Ectodermal cell (in vitro differentiated cells): ENCODE data around the gene ANKRD16.
"Not testable (repeated sequence)": the region's sequence is repeated elsewhere in the genome, so short reads cannot be mapped to it uniquely, and the experiment has no call there.

ENCODE experiments used
- H3K27ac ChIP-seq: 2 replicates; pipeline ENCODE4 v1.7.0; 2013; ENCODE audit warnings: mild to moderate bottlenecking, low read depth, low read length; ENCODE audit not compliant: insufficient read depth, poor library complexity, severe bottlenecking
- H3K27me3 ChIP-seq: 2 replicates; pipeline ENCODE4 v1.7.0; 2013; ENCODE audit warnings: mild to moderate bottlenecking, low read length; ENCODE audit not compliant: insufficient read depth, control insufficient read depth, poor library complexity, severe bottlenecking
- H3K36me3 ChIP-seq: one replicate; pipeline ENCODE4 v1.7.0; 2013; ENCODE audit warnings: low read length; ENCODE audit not compliant: control insufficient read depth, insufficient read depth
- H3K4me1 ChIP-seq: one replicate; pipeline ENCODE4 v1.7.0; 2013; ENCODE audit warnings: low read length; ENCODE audit not compliant: control insufficient read depth, insufficient read depth
- H3K4me3 ChIP-seq: 2 replicates; pipeline ENCODE4 v1.7.0; 2013; ENCODE audit warnings: low read depth, low read length, control low read depth; ENCODE audit not compliant: insufficient read depth
- H3K9me3 ChIP-seq: 2 replicates; pipeline ENCODE4 v1.7.0; 2013; ENCODE audit warnings: mild to moderate bottlenecking, low read length, moderate library complexity; ENCODE audit not compliant: control insufficient read depth
- WGBS, 2 experiments: methylation state at CpG; one replicate each; pipeline ENCODE4 v1.1.7; 2013; ENCODE audit warnings: missing lambda C conversion rate in 2 of 2; 5-methylcytosine and 5-hydroxymethylcytosine counted together

The ANKRD16 gene

DNA sequence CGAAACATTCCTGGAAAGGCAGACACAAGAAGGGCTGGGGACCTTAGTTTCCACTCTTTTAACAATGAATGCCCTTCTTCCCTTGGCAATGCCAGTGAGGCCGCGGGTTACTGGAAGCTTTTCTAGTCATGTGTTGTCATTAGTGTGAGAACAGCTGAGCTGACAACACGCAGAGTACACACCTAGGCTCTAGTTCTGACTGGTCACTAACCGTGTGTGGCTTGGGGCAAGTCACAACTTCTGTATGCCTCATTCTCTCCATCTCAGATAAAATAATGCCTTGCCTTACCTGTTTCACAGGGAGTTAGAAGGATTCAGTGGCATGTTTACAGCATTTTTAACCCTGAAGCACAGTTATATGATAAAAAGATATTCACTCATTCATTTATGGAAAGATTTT is 32.1 kb upstream of the ANKRD16 start:
- H3K27me3 ChIP-seq: no peaks in the 10 kb centered on the region
- peaks cover 58% of the 10 kb centered on the region for H3K36me3 ChIP-seq
- no peak overlapping the region for H3K27ac ChIP-seq
- no peaks in the 10 kb centered on the region for H3K4me1 ChIP-seq
- no peaks in the 10 kb centered on the region for H3K9me3 ChIP-seq
- H3K4me3 ChIP-seq: no peak overlapping the region
- 93 to 98% methylated on average over 4 to 5 of the region's 5 CpGs for WGBS, 2 experiments

GRCh38 chr10:5919568-5919967 is 29.9 kb upstream of the ANKRD16 start:
- Histone ChIP-seq H3K27me3 (no peaks in the 10 kb centered on the region), H3K27ac (no peak overlapping the region), H3K36me3 (peaks cover 65% of the 10 kb centered on the region), H3K4me3 (no peak overlapping the region), H3K9me3 (no peaks in the 10 kb centered on the region), H3K4me1 (no peaks in the 10 kb centered on the region)
- 96% methylated on average over 7 of the region's 7 CpGs for WGBS, 2 experiments

GRCh38 chr10:5918763-5919162 is 29.1 kb upstream of the ANKRD16 start:
- H3K4me3 ChIP-seq: no peak overlapping the region
- H3K27me3 ChIP-seq: no peaks in the 10 kb centered on the region
- H3K36me3 ChIP-seq: peaks cover 64% of the 10 kb centered on the region
- 93 to 95% methylated on average over 4 of the region's 4 CpGs for WGBS, 2 experiments
- H3K27ac ChIP-seq: no peak overlapping the region
- H3K9me3 ChIP-seq: no peaks in the 10 kb centered on the region
- no peaks in the 10 kb centered on the region for H3K4me1 ChIP-seq

DNA sequence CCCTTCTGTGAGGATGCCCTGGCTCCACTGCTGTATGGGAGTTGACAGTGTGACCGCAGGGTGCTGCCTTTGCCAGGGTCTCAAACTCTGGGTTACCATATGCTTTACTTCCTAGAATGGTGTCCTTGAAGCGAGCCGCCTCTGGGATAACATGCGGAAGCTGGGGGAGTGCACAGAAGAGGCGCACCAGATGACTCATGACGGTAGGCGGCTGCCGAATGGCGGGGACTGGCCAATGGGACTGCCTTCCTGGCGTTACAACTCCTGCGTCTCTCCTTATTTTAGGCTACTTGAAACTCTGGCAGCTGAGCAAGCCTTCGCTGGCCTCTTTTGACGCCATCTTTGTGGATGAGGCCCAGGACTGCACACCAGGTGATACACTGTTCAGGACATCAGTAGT is 27.6 kb upstream of the ANKRD16 start:
- H3K9me3 ChIP-seq: no peaks in the 10 kb centered on the region
- no peak overlapping the region for H3K27ac ChIP-seq
- H3K4me1 ChIP-seq: no peaks in the 10 kb centered on the region
- H3K27me3 ChIP-seq: no peaks in the 10 kb centered on the region
- WGBS, 2 experiments: 96 to 97% methylated on average over 13 of the region's 13 CpGs
- peaks cover 58% of the 10 kb centered on the region for H3K36me3 ChIP-seq
- H3K4me3 ChIP-seq: no peak overlapping the region

DNA sequence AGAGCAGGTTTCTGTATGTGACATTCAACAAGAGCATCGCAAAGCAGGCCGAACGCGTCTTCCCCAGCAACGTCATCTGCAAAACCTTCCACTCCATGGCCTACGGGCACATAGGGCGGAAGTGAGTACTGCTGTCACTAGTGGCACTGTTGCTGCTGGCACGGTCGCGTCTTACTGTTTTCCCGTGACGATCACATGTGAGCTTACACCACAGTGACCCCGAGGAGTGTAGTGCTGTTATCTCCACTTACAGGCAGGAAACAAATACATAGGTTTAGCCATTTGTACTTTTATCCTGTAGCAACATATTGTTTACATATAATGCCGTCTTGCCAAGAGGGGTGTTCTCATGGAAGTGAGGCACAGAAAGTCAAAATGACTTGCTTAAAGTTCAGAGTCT is 25.8 kb upstream of the ANKRD16 start:
- 95 to 98% methylated on average over 14 of the region's 14 CpGs for WGBS, 2 experiments
- Histone ChIP-seq H3K9me3 (no peaks in the 10 kb centered on the region), H3K36me3 (peaks cover 66% of the 10 kb centered on the region), H3K4me3 (no peak overlapping the region), H3K27ac (no peak overlapping the region), H3K27me3 (no peaks in the 10 kb centered on the region), H3K4me1 (no peaks in the 10 kb centered on the region)

DNA sequence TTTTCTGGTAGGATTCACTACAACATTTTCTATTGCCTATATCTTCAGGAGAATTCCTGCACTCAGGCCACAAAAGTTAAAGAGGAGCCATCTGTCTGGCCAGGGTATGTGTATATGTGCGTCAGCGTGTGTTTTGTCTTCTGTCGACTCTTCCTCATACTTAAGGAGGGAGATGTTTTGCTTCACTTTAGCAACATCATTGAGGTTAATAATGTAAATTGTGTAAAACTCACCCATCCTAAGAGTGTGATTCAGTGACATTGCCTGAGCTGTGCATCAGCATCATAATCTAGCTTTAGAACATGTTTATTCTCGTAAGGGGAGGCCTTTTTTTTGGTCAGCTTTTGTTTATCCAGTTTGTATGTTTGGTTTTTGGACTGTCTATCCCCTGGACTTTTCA is 24.0 kb upstream of the ANKRD16 start:
- WGBS, 2 experiments: 95 to 100% methylated on average over 4 of the region's 4 CpGs

DNA sequence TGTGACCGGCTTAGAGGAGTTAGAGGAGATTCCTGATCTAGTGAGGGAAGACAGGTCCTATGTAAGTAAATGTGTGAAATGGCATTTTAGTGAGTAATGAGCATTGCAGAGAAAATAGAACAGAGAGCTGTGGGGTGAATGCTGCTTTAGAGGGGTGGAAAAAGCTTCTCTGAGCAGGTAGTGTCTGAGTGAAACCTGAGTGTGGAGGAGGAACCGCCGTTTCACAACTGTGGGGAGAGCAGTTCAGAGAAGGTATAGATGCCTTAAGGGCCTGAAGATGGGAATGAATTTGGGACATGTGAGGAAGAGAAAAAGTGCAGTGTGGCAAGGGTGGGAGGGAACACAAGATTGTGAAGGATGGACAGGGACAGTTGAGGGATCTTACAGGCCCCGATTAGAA is 22.0 kb upstream of the ANKRD16 start:
- 96 to 98% methylated on average over 4 of the region's 4 CpGs for WGBS, 2 experiments
- Histone ChIP-seq H3K27me3 (no peaks in the 10 kb centered on the region), H3K9me3 (no peaks in the 10 kb centered on the region), H3K36me3 (peaks cover 54% of the 10 kb centered on the region), H3K27ac (no peak overlapping the region), H3K4me3 (no peak overlapping the region), H3K4me1 (no peaks in the 10 kb centered on the region)

More for the DNA sequence above, 24.0 kb upstream of the ANKRD16 start:
- H3K27me3 ChIP-seq: no peaks in the 10 kb centered on the region
- no peak overlapping the region for H3K4me3 ChIP-seq
- H3K27ac ChIP-seq: no peak overlapping the region
- no peaks in the 10 kb centered on the region for H3K9me3 ChIP-seq
- no peaks in the 10 kb centered on the region for H3K4me1 ChIP-seq
- H3K36me3 ChIP-seq: peaks cover 73% of the 10 kb centered on the region

DNA sequence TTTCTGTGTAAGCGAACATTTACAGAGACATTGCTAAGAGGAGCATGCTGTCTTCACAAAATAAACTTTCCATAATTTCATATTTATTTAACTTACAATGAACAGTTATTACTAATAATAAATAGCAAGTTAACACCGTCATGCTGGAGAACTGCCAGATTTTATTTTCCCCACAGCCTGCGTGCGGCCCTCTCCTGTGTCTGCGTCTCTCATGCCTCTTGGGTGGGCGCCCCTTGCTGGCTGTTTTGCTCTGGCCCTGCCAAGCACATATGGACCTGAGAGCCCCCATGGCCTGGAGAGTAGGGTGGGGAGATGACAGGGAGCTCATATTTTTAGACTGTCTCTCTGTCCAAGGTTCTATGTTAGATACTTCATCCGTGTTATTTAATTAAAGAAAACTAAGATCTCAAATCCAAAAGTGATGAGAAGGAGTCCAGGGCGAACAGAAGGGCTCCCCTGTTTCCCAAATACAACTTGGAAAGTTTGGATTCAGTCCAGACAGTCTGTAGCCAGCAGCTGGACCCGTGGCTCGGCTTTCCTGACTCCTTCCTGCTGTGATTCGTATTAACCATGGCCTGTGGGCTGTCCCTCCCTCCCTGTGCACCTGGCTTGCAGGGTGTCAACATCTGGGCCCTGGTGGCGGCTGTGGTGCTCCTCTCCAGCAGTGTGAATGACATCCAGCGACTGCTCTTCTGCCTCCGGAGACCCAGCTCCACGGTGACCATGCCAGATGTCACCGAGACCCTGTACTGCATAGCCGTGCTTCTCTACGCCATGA is 20.8 kb upstream of the ANKRD16 start:
- H3K27me3 ChIP-seq: no peaks in the 10 kb centered on the region
- H3K4me1 ChIP-seq: no peaks in the 10 kb centered on the region
- no peaks in the 10 kb centered on the region for H3K9me3 ChIP-seq
- H3K27ac ChIP-seq: no peak overlapping the region
- peaks cover 42% of the 10 kb centered on the region for H3K36me3 ChIP-seq
- 93 to 95% methylated on average over 18 of the region's 18 CpGs for WGBS, 2 experiments
- H3K4me3 ChIP-seq: no peak overlapping the region

DNA sequence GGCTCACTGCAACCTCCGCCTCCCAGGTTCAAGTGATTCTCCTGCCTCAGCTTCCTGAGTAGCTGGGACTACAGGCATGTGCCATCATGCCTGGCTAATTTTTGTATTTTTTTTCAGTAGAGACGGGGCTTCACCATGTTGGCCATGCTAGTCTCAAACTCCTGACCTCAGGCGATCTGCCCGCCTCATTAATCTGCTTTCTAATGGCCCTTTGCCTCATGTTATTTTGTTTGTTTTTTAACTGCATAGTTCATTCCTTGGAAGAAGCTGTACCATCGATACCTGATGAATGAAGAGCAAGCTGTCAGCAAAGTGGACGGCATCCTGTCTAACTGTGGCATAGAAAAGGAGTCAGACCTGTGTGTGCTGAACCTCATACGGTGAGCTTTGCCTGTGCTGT is 19.0 kb upstream of the ANKRD16 start:
- not testable (repeated sequence) for H3K27me3 ChIP-seq, H3K4me1 ChIP-seq, H3K9me3 ChIP-seq, H3K4me3 ChIP-seq, H3K27ac ChIP-seq
- WGBS, 2 experiments: 94% methylated on average over 7 of the region's 7 CpGs
- peaks cover 29% of the 10 kb centered on the region for H3K36me3 ChIP-seq

DNA sequence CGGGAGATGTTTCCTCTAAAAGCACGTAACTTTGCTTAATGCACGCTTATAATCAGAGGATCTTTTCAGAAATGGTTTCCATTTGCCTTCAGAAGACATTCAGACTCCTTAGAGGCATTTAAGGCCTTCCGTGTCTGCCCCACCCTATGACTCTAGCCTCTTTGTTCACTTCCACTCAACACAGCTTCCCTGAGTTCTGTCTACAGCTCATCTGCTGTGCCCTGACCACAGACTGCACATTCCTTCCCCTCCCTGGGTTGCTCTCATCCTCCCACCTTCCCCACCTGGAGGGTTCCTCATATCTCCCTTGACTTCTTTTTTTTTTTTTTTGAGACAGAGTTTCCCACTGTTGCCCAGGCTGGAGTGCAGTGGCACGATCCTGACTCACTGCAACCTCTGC is 17.0 kb upstream of the ANKRD16 start:
- Histone ChIP-seq H3K27me3 (no peaks in the 10 kb centered on the region), H3K36me3 (peaks cover 26% of the 10 kb centered on the region), H3K4me1 (no peaks in the 10 kb centered on the region), H3K27ac (no peak overlapping the region), H3K4me3 (no peak overlapping the region), H3K9me3 (no peaks in the 10 kb centered on the region)
- 82 to 86% methylated on average over 5 of the region's 5 CpGs for WGBS, 2 experiments
